MM.1S (cell line): ENCODE measurements around the gene ZNF653.

Experiments
- DNase-seq: peaks from one replicate; pipeline ENCODE4 v3.0.0-alpha.2; 2015
- H2AFZ ChIP-seq: fragments of 300-600 bp; sonication (generic); 2 replicates; pipeline ENCODE4 v1.6.0; 2016; ENCODE audit warnings: antibody characterized with exemption, low read length
- H3F3A ChIP-seq: fragments of 300-600 bp; sonication (generic); 2 replicates; pipeline ENCODE4 v1.6.1; 2016; ENCODE audit warnings: mild to moderate bottlenecking, antibody characterized with exemption, low read length, moderate library complexity, mixed read lengths; ENCODE audit not compliant: insufficient read depth
- H3K27ac ChIP-seq: fragments of 300-600 bp; sonication (generic); 2 replicates; pipeline ENCODE4 v1.5.1; 2016; ENCODE audit warnings: mild to moderate bottlenecking, low read length
- H3K27me3 ChIP-seq: fragments of 300-600 bp; sonication (generic); replicated peaks from 2 replicates; pipeline ENCODE4 v1.6.0; 2016; ENCODE audit warnings: low read length; ENCODE audit not compliant: insufficient read depth
- H3K36me3 ChIP-seq: fragments of 300-600 bp; sonication (generic); replicated peaks from 2 replicates; pipeline ENCODE4 v1.6.1; 2016; ENCODE audit warnings: mild to moderate bottlenecking, low read length, mixed read lengths; ENCODE audit not compliant: insufficient read depth
- H3K4me1 ChIP-seq: fragments of 300-600 bp; sonication (generic); 2 replicates; pipeline ENCODE4 v1.6.1; 2016; ENCODE audit warnings: low read length, mixed read lengths
- H3K4me2 ChIP-seq: fragments of 300-600 bp; sonication (generic); 2 replicates; pipeline ENCODE4 v1.6.0; 2016; ENCODE audit warnings: low read depth, low read length
- H3K4me3 ChIP-seq: fragments of 300-600 bp; sonication (generic); 2 replicates; pipeline ENCODE4 v1.5.1; 2016; ENCODE audit warnings: low read length, mixed read lengths
- H3K79me2 ChIP-seq: fragments of 300-600 bp; sonication (generic); 2 replicates; pipeline ENCODE4 v1.6.1; 2016; ENCODE audit warnings: mixed run types, low read length, mixed read lengths
- H3K9ac ChIP-seq: fragments of 300-600 bp; sonication (generic); 2 replicates; pipeline ENCODE4 v1.6.1; 2016; ENCODE audit warnings: low read length, mixed read lengths
- H3K9me2 ChIP-seq: fragments of 300-600 bp; sonication (generic); replicated peaks from 2 replicates; pipeline ENCODE4 v1.6.1; 2016; ENCODE audit warnings: mild to moderate bottlenecking, low read length, mixed read lengths; ENCODE audit not compliant: insufficient read depth
- H3K9me3 ChIP-seq: fragments of 300-600 bp; sonication (generic); replicated peaks from 2 replicates; pipeline ENCODE4 v1.6.1; 2016; ENCODE audit warnings: mild to moderate bottlenecking, low read length, mixed read lengths; ENCODE audit not compliant: insufficient read depth
- H4K20me1 ChIP-seq: fragments of 300-600 bp; sonication (generic); 2 replicates; pipeline ENCODE4 v1.6.1; 2016; ENCODE audit warnings: mild to moderate bottlenecking, low read length, moderate library complexity, mixed read lengths; ENCODE audit not compliant: insufficient read depth
- EZH2 ChIP-seq: fragments of 300-600 bp; sonication (generic); optimal IDR thresholded peaks from 2 replicates; pipeline ENCODE3; 2017; ENCODE audit warnings: low read depth, mild to moderate bottlenecking, antibody characterized with exemption, low read length, mixed read lengths
- EZH2phosphoT487 ChIP-seq: fragments of 300-600 bp; sonication (generic); IDR thresholded peaks from 2 replicates; pipeline ENCODE4 v1.6.1; 2018; ENCODE audit warnings: antibody characterized with exemption, low read length
- TF ChIP-seq, protein P1 (sequence below): fragments of 300-600 bp; sonication (generic); IDR thresholded peaks from 2 replicates; pipeline ENCODE4 v1.5.1; 2016; ENCODE audit warnings: antibody characterized with exemption, low read length, mixed read lengths

Gene ZNF653

DNA sequence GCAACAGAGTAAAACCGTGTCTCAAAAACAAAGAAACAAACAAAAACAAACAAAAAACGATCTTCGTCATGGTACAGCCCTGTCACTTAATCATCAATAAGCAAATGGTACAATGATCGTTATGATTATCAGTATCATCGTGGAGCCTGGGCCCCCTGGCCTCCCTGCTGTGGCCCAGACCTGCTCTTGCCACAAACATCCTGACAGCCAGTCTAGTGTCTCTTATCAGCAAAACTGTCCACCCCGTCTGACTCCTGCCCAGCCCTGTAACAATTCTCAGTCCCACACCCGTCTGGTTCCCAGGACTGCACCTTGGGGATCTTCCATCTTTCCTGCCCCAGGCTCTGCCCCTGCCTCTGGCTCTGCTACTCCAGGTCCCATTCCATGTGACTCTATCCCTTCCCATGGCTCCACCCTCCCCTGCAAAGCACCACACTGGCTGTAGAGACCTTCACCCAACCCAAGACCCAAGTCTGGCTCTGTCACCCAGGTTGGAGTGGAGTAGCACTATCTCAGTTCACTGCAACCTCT is 5.7 kb downstream of the ZNF653 start:
- no peaks in the 10 kb centered on the region for H3K27me3 ChIP-seq

DNA sequence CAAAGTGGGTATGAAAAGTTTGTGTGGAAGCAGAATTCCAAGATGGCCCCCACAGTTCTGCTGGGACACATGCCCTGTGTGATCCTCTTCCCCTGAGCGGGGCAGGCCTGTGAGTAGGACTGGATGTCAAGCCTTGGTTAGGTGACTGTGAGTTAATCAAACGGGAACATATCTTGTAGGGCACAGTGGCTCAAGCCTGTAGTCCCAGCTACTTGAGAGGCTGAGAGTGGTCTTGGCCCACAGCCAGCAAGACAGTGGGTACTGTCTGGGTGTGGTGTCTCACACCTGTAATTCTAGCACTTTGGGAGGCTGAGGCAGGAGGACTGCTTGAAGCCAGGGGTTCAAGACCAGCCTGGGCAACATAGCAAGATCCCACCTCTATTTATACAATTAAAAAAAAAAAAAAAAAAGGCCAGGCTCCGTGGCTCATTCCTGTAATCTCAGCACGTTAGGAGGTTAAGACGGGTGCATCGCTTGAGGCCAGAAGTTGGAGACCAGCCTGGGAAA is 6.4 kb downstream of the ZNF653 start:
- Histone ChIP-seq H3K79me2 (peaks cover 7% of the 10 kb centered on the region), H2AFZ (no peak overlapping the region), H3K27me3 (no peaks in the 10 kb centered on the region), H3F3A (0 out of 2 replicates have a peak, but pooled peaks cover under 1% of the 10 kb centered on the region), H3K36me3 (no peaks in the 10 kb centered on the region), H3K9me3 (no peaks in the 10 kb centered on the region), H3K9me2 (no peaks in the 10 kb centered on the region), H3K4me2 (no peak overlapping the region), H3K4me3 (no peak overlapping the region), H4K20me1 (no peaks in the 10 kb centered on the region), H3K27ac (no peak overlapping the region), H3K9ac (no peak overlapping the region), H3K4me1 (no peaks in the 10 kb centered on the region)
- TF ChIP-seq EZH2phosphoT487, result no peak
- TF ChIP-seq EZH2, result no peak
- TF ChIP-seq, protein P1, sequence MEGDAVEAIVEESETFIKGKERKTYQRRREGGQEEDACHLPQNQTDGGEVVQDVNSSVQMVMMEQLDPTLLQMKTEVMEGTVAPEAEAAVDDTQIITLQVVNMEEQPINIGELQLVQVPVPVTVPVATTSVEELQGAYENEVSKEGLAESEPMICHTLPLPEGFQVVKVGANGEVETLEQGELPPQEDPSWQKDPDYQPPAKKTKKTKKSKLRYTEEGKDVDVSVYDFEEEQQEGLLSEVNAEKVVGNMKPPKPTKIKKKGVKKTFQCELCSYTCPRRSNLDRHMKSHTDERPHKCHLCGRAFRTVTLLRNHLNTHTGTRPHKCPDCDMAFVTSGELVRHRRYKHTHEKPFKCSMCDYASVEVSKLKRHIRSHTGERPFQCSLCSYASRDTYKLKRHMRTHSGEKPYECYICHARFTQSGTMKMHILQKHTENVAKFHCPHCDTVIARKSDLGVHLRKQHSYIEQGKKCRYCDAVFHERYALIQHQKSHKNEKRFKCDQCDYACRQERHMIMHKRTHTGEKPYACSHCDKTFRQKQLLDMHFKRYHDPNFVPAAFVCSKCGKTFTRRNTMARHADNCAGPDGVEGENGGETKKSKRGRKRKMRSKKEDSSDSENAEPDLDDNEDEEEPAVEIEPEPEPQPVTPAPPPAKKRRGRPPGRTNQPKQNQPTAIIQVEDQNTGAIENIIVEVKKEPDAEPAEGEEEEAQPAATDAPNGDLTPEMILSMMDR, result no peak
- DNase-seq, result no peak

More for the DNA sequence above, 5.7 kb downstream of the ZNF653 start:
- H3K79me2 ChIP-seq, result peaks cover 14% of the 10 kb centered on the region
- no peaks in the 10 kb centered on the region for H4K20me1 ChIP-seq
- H3K4me2 ChIP-seq, result no peak overlapping the region
- no peaks in the 10 kb centered on the region for H3K36me3 ChIP-seq
- TF ChIP-seq EZH2 (no peak), EZH2phosphoT487 (no peak)
- TF ChIP-seq, protein P1, result no peak
- H3K4me1 ChIP-seq, result no peaks in the 10 kb centered on the region
- DNase-seq, result no peak
- no peaks in the 10 kb centered on the region for H3K9me2 ChIP-seq
- 0 out of 2 replicates have a peak, but pooled peaks cover 5% of the 10 kb centered on the region for H3F3A ChIP-seq
- no peak overlapping the region for H2AFZ ChIP-seq
- no peak overlapping the region for H3K4me3 ChIP-seq
- H3K9ac ChIP-seq, result no peak overlapping the region
- no peak overlapping the region for H3K27ac ChIP-seq
- H3K9me3 ChIP-seq, result no peaks in the 10 kb centered on the region

DNA sequence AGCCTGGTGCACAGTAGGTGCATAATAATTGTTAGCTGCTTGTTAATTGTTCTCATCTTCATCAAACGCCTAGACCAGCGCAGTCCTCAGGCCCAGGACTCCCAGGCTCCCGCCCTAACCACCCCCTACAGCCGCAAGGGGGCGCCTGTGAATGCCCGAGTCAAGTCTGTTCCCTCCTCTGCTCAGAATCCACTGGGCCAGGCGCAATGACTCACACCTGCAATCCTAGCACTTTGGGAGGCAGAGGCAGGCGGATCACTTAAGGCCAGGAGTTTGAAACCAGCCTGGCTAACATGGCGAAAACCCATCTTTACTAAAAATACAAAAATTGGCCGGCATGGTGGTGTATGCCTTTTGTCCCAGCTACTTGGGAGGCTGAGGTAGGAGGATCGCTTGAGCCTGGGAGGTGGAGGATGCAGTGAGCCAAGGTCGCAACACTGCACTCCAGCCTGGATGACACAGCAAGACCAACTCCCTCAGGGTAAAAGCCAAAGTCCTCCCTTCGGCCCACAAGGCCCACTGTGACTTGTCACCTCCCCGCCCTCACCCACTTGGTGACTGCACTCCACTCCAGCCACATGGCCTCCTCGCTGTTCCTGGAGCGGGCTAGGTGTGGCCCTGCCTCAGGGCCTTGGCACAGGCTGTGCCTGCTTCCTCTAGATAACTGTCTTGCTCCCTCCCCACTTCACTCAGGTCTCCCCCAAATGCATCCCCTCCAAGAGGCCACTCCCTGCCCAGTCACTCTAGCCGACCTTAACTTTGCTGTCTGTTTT is 9.1 kb downstream of the ZNF653 start:
- DNase-seq, result peak; percentile 39
- no peaks in the 10 kb centered on the region for H3K9me2 ChIP-seq
- H3K79me2 ChIP-seq, result no peaks in the 10 kb centered on the region
- H3K9ac ChIP-seq, result no peak overlapping the region
- no peak overlapping the region for H3K27ac ChIP-seq
- H3K4me2 ChIP-seq, result no peak overlapping the region
- no peaks in the 10 kb centered on the region for H3K27me3 ChIP-seq
- no peak overlapping the region for H2AFZ ChIP-seq
- H4K20me1 ChIP-seq, result no peaks in the 10 kb centered on the region
- no peaks in the 10 kb centered on the region for H3K4me1 ChIP-seq
- H3K4me3 ChIP-seq, result no peak overlapping the region
- H3K36me3 ChIP-seq, result no peaks in the 10 kb centered on the region
- no peaks in the 10 kb centered on the region for H3K9me3 ChIP-seq
- no peaks in the 10 kb centered on the region for H3F3A ChIP-seq
- TF ChIP-seq, protein P1, result peak; percentile 55
- no peak for TF ChIP-seq EZH2
